Measurements from ENCODE around the gene ISM1. TPM values are rescaled to one million over a fixed set of nuclear protein-coding genes. Genes with fewer than 3 reads are reported as not detected.
A peak's percentile ranks its signal among the peaks of the same experiment; 100 is the strongest.

Gene ISM1
- total and polyA plus RNA-seq, 2 of the 13 experiments (the other 11 are each of a cell fraction or from before 2014, with no cell fraction given), result 0.40 to 1.4 TPM

DNA sequence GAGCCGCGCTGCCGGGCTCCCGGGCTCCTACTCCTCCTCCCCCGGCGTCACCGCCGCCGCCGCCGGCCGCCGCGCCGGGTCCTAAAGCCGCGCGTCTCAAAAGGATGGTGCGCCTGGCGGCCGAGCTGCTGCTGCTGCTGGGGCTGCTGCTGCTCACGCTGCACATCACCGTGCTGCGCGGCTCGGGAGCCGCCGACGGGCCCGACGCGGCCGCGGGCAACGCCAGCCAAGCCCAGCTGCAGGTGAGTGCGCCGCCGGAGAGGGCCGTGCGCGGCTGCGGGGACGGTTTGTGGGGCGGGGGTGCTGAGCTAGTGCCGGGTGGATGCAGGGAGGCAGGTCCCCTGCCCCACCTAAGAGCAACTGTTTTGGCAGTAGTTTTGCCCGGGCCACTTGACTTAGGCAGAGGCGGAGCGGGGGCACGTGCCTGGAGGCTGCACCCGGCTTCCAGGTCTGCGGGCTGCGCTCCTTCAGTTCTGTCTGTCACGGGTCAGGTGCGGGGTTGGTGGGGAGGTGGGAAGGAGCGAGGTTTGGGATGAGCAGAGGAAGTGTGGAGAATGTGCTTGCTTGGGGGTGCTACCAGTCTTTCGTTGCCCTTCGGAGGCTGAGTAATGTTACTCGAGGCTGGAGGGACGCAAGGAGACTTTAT is 722 bp downstream of the ISM1 start (continued):
- TF ChIP-seq, protein P1, sequence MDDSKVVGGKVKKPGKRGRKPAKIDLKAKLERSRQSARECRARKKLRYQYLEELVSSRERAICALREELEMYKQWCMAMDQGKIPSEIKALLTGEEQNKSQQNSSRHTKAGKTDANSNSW (CRISPR knock-in tag; IDR thresholded peaks at IDR 0.05; ENCODE audit: borderline replicate concordance), result peak; percentile 80; the same call in 1 of the 2 replicates
- no peak for TF ChIP-seq MAFF (IDR thresholded peaks at IDR 0.05; ENCODE audit: low read depth, low read length)
- TF ChIP-seq REXO4 (CRISPR knock-in tag; IDR thresholded peaks at IDR 0.05; ENCODE audit: borderline replicate concordance), result peak; percentile 79; the same call in 1 of the 2 replicates
- 0 out of 4 replicates have a peak, but pooled peaks of 1 of the 2 experiments have one; percentile 19 for TF ChIP-seq POLR2A (IDR thresholded peaks at IDR 0.05; ENCODE audit: insufficient read depth in 1 of 2, low read depth in 2 of 2, low read length in 2 of 2)
- TF ChIP-seq MAFK (conservative IDR thresholded peaks at IDR 0.05 in 1 of 2, IDR thresholded peaks at IDR 0.05 in 1 of 2; ENCODE audit: low read length in 2 of 2), result no peak
- TF ChIP-seq FOXM1 (CRISPR knock-in tag; IDR thresholded peaks at IDR 0.05), result 0 out of 2 replicates have a peak, but pooled peaks have one; percentile 79
- TF ChIP-seq TBX2 (CRISPR knock-in tag; IDR thresholded peaks at IDR 0.05; ENCODE audit: borderline replicate concordance), result peak; percentile 44; the same call in 1 of the 2 replicates
- TF ChIP-seq ZNF274 (CRISPR knock-in tag; IDR thresholded peaks at IDR 0.05), result peak; percentile 95
- peak; percentile 86; the same call in 1 of the 2 replicates for TF ChIP-seq ZSCAN20 (CRISPR knock-in tag; IDR thresholded peaks at IDR 0.05; ENCODE audit: borderline replicate concordance)
- TF ChIP-seq, protein P2, sequence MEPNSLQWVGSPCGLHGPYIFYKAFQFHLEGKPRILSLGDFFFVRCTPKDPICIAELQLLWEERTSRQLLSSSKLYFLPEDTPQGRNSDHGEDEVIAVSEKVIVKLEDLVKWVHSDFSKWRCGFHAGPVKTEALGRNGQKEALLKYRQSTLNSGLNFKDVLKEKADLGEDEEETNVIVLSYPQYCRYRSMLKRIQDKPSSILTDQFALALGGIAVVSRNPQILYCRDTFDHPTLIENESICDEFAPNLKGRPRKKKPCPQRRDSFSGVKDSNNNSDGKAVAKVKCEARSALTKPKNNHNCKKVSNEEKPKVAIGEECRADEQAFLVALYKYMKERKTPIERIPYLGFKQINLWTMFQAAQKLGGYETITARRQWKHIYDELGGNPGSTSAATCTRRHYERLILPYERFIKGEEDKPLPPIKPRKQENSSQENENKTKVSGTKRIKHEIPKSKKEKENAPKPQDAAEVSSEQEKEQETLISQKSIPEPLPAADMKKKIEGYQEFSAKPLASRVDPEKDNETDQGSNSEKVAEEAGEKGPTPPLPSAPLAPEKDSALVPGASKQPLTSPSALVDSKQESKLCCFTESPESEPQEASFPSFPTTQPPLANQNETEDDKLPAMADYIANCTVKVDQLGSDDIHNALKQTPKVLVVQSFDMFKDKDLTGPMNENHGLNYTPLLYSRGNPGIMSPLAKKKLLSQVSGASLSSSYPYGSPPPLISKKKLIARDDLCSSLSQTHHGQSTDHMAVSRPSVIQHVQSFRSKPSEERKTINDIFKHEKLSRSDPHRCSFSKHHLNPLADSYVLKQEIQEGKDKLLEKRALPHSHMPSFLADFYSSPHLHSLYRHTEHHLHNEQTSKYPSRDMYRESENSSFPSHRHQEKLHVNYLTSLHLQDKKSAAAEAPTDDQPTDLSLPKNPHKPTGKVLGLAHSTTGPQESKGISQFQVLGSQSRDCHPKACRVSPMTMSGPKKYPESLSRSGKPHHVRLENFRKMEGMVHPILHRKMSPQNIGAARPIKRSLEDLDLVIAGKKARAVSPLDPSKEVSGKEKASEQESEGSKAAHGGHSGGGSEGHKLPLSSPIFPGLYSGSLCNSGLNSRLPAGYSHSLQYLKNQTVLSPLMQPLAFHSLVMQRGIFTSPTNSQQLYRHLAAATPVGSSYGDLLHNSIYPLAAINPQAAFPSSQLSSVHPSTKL (CRISPR knock-in tag; IDR thresholded peaks at IDR 0.05), result peak; percentile 59; the same call in 1 of the 2 replicates
- peak; percentile 50; the same call in 1 of the 2 replicates for TF ChIP-seq MAZ (IDR thresholded peaks at IDR 0.05; ENCODE audit: borderline replicate concordance, low read depth, low read length)
- TF ChIP-seq MAZ (CRISPR knock-in tag; IDR thresholded peaks at IDR 0.05; ENCODE audit: low read depth), result peak; percentile 60
- TF ChIP-seq, protein P3, sequence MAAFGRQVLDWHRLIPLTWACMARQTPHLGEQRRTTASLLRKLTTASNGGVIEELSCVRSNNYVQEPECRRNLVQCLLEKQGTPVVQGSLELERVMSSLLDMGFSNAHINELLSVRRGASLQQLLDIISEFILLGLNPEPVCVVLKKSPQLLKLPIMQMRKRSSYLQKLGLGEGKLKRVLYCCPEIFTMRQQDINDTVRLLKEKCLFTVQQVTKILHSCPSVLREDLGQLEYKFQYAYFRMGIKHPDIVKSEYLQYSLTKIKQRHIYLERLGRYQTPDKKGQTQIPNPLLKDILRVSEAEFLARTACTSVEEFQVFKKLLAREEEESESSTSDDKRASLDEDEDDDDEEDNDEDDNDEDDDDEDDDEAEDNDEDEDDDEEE (CRISPR knock-in tag; IDR thresholded peaks at IDR 0.05), result 0 out of 2 replicates have a peak, but pooled peaks have one; percentile 60
- no peak for TF ChIP-seq SCMH1 (CRISPR knock-in tag; IDR thresholded peaks at IDR 0.05; ENCODE audit: borderline replicate concordance)
- TF ChIP-seq, protein P4, sequence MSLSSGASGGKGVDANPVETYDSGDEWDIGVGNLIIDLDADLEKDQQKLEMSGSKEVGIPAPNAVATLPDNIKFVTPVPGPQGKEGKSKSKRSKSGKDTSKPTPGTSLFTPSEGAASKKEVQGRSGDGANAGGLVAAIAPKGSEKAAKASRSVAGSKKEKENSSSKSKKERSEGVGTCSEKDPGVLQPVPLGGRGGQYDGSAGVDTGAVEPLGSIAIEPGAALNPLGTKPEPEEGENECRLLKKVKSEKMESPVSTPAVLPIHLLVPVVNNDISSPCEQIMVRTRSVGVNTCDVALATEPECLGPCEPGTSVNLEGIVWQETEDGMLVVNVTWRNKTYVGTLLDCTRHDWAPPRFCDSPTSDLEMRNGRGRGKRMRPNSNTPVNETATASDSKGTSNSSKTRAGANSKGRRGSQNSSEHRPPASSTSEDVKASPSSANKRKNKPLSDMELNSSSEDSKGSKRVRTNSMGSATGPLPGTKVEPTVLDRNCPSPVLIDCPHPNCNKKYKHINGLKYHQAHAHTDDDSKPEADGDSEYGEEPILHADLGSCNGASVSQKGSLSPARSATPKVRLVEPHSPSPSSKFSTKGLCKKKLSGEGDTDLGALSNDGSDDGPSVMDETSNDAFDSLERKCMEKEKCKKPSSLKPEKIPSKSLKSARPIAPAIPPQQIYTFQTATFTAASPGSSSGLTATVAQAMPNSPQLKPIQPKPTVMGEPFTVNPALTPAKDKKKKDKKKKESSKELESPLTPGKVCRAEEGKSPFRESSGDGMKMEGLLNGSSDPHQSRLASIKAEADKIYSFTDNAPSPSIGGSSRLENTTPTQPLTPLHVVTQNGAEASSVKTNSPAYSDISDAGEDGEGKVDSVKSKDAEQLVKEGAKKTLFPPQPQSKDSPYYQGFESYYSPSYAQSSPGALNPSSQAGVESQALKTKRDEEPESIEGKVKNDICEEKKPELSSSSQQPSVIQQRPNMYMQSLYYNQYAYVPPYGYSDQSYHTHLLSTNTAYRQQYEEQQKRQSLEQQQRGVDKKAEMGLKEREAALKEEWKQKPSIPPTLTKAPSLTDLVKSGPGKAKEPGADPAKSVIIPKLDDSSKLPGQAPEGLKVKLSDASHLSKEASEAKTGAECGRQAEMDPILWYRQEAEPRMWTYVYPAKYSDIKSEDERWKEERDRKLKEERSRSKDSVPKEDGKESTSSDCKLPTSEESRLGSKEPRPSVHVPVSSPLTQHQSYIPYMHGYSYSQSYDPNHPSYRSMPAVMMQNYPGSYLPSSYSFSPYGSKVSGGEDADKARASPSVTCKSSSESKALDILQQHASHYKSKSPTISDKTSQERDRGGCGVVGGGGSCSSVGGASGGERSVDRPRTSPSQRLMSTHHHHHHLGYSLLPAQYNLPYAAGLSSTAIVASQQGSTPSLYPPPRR (CRISPR knock-in tag; IDR thresholded peaks at IDR 0.05; ENCODE audit: borderline replicate concordance), result no peak
- no peak for TF ChIP-seq CENPX (CRISPR knock-in tag; IDR thresholded peaks at IDR 0.05)
- 0 out of 2 replicates have a peak, but pooled peaks have one; percentile 40 for TF ChIP-seq ZNF10 (CRISPR knock-in tag; IDR thresholded peaks at IDR 0.05; ENCODE audit: borderline replicate concordance, low read depth)
- TF ChIP-seq ZSCAN9 (CRISPR knock-in tag; IDR thresholded peaks at IDR 0.05; ENCODE audit: borderline replicate concordance), result peak; percentile 25; the same call in 1 of the 2 replicates
- TF ChIP-seq ZNF552 (CRISPR knock-in tag; IDR thresholded peaks at IDR 0.05; ENCODE audit: borderline replicate concordance), result peak; percentile 69; the same call in 1 of the 2 replicates

All from HepG2 (cell line).